Left ventricle myocardium inferior (tissue), 1 donor: ENCODE results near the gene MS4A18. TPM values are rescaled to one million over a fixed set of nuclear protein-coding genes. Genes with fewer than 3 reads are reported as not detected.

Experiments used
- DNase-seq: peaks from one replicate; pipeline ENCODE4 v3.0.0-alpha.2; 2020
- H3K27ac ChIP-seq: fragments of 200-600 bp; replicated peaks from 2 replicates; pipeline ENCODE4 v1.8.0; 2021
- H3K27me3 ChIP-seq: fragments of 200-600 bp; 2 replicates; pipeline ENCODE4 v1.8.0; 2021; ENCODE audit warnings: low read depth
- H3K36me3 ChIP-seq: fragments of 200-600 bp; 2 replicates; pipeline ENCODE4 v1.8.0; 2021
- H3K4me1 ChIP-seq: fragments of 200-600 bp; 2 replicates; pipeline ENCODE4 v1.8.0; 2021
- H3K4me3 ChIP-seq: fragments of 200-600 bp; 2 replicates; pipeline ENCODE4 v1.8.0; 2021; ENCODE audit warnings: mild to moderate bottlenecking, moderate library complexity
- H3K9me3 ChIP-seq: fragments of 200-600 bp; replicated peaks from 2 replicates; pipeline ENCODE4 v1.8.0; 2021
- intact Hi-C: fragments of 100-400 bp; cut with micrococcal nuclease; formaldehyde crosslinking; loops from one replicate; pipeline ENCODE4 v1.11.0; 2022
- total RNA-seq: library from RNA; stranded (reverse); fragmentation: NEBNext Ultra II Directional; extraction: Animal tissue kit (Norgen Biotek cat#: 25700); gene quantifications from one replicate; pipeline ENCODE4 v1.2.1, GENCODE V29; 2021
- TF ChIP-seq, protein P1 (sequence below): fragments of 200-600 bp; IDR thresholded peaks from 2 replicates; pipeline ENCODE4 v1.8.0; 2021; ENCODE audit warnings: antibody characterized with exemption, mild to moderate bottlenecking, borderline replicate concordance
- donor health status: DM: no; HTN: yes; CAD: no; lungs with severe emphysema.

The MS4A18 gene
- total RNA-seq, 1 donor from 2014 or later, result not detected

DNA sequence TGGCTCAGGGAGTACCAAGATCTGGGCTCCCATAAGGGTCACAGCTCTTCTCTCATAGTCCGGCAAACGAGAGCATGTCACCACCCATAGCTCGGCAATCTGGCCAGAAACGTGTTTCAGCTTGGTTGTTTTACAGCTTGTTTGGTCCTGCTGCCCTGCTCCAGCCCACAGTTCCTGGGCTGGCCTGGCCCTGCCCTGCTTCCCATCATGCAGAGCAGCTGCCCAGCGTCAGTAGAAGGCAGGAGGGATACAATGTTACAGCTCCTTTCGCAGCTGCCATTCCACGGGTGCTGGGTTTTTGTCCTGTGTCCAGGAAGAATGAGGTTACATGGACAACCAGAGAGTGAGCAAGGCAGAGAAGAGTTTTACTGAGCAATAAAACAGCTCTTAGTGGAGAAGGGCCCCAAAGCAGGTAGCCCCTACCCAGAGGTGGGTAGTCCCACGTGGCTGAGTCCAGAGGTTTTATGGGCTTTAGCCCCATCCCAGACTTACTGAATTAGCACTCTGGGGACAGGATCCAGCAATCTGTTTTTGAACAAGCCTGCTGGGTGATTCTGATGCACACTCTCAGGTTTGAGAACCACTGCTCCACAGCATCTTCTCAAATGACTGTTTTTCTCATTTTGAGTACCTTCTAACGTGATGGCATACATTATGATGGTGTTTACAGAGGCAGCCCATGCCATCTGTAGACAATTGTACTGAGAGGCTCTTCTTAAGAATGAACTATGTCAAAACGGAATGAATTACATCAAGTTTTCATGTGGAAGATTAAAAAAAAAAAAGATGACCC is 5.8 kb upstream of the MS4A18 start:
- H3K9me3 ChIP-seq, result peaks cover 20% of the 10 kb centered on the region
- TF ChIP-seq, protein P1, sequence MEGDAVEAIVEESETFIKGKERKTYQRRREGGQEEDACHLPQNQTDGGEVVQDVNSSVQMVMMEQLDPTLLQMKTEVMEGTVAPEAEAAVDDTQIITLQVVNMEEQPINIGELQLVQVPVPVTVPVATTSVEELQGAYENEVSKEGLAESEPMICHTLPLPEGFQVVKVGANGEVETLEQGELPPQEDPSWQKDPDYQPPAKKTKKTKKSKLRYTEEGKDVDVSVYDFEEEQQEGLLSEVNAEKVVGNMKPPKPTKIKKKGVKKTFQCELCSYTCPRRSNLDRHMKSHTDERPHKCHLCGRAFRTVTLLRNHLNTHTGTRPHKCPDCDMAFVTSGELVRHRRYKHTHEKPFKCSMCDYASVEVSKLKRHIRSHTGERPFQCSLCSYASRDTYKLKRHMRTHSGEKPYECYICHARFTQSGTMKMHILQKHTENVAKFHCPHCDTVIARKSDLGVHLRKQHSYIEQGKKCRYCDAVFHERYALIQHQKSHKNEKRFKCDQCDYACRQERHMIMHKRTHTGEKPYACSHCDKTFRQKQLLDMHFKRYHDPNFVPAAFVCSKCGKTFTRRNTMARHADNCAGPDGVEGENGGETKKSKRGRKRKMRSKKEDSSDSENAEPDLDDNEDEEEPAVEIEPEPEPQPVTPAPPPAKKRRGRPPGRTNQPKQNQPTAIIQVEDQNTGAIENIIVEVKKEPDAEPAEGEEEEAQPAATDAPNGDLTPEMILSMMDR, result no peak
- intact Hi-C loops, result no loop called here
- no peak overlapping the region for H3K27ac ChIP-seq
- no peak for DNase-seq
- no peak overlapping the region for H3K4me3 ChIP-seq
- peaks cover 50% of the 10 kb centered on the region for H3K27me3 ChIP-seq
- H3K4me1 ChIP-seq, result no peaks in the 10 kb centered on the region
- H3K36me3 ChIP-seq, result no peaks in the 10 kb centered on the region

DNA sequence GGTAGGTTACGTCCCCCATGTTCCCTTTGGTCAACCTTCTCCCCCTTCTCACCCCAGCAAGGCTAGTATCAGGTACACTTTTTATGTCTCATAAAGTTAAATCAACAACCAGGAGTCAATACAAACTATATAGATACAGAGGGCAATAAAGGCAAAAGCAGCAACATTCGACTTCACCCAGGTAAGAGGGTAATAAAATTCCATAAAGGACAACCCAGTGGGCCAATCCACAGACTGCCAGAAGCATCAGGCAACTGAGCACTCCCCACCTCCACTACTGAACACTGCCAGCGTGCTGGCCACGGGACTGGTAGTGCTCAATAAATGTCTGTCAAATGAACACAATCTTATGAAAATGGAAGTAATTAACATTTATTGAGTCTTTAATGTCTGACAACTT is 5.1 kb upstream of the MS4A18 start:
- Histone ChIP-seq H3K9me3 (peaks cover 20% of the 10 kb centered on the region), H3K27ac (no peak overlapping the region), H3K27me3 (peaks cover 48% of the 10 kb centered on the region), H3K4me3 (no peak overlapping the region), H3K4me1 (no peaks in the 10 kb centered on the region), H3K36me3 (no peaks in the 10 kb centered on the region)
- no peak for DNase-seq
- TF ChIP-seq, protein P1, result no peak
- intact Hi-C loops, result no loop called here

DNA sequence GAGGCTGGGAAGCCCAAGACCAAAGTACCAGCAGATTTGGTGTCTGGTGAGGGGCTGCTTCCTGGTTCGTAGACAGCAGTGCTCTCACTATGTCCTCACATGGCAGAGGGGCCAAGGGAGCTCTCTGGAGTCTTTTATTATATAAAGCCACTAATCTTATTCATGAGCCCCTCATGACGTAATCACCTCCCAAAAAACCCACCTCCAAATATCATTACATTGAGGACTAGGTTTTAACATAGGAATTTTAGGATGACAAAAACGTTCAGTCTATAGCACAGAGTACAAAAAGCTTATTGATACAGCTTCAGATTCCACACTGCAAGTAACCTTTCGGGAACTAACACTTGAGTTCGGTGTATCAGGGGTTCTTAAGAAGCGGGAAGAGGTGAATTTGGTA is 4.1 kb upstream of the MS4A18 start:
- H3K36me3 ChIP-seq, result no peaks in the 10 kb centered on the region
- H3K9me3 ChIP-seq, result peaks cover 20% of the 10 kb centered on the region
- TF ChIP-seq, protein P1, result no peak
- no peak overlapping the region for H3K4me3 ChIP-seq
- H3K27me3 ChIP-seq, result peaks cover 39% of the 10 kb centered on the region
- no peak for DNase-seq
- intact Hi-C loops, result no loop called here
- no peaks in the 10 kb centered on the region for H3K4me1 ChIP-seq
- H3K27ac ChIP-seq, result no peak overlapping the region

DNA sequence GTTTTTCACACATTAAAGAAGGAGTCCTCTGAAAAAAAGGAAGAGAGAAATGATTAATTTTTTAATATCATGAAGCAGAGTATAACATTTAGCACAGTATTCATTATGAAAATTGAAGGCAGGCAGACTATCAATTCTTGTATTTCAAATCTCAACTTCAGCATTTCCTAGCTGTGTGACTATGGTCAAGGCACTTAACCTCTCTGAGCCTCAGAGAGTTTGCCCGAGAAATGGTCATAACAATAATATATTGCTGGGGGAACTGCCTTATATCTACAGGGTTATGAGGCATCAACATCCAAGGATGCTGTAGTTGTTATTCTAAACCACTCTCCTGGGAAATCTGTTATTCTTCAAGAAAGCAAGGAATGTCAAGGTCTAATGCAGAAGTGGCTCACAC is 1.1 kb downstream of the MS4A18 start:
- Histone ChIP-seq H3K9me3 (no peaks in the 10 kb centered on the region), H3K4me3 (no peak overlapping the region), H3K27ac (no peak overlapping the region), H3K27me3 (peaks cover 29% of the 10 kb centered on the region), H3K4me1 (no peaks in the 10 kb centered on the region), H3K36me3 (no peaks in the 10 kb centered on the region)
- intact Hi-C loops, result no loop called here
- DNase-seq, result no peak
- TF ChIP-seq, protein P1, result no peak

DNA sequence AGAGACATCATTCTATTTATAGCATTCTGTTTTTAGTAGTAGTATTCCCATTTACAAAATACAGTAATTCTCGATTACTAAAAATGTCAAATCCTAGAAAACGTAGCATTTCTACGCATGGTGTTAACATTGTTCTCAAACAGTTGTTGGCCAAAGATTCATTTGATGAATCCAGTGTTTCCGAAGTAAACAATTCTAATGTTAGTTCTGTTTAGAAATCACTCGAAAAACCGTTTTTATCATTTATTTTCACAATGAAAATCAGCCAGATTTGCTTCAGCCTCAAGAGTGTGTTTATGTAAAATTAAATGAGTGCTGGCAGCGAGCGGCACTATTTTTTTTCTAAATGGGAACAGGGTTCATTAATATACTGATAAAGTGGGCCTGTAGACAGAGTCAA is 7.1 kb downstream of the MS4A18 start:
- no peaks in the 10 kb centered on the region for H3K4me1 ChIP-seq
- no peak for DNase-seq
- no peaks in the 10 kb centered on the region for H3K36me3 ChIP-seq
- no peak overlapping the region for H3K27ac ChIP-seq
- no peaks in the 10 kb centered on the region for H3K9me3 ChIP-seq
- peaks cover 40% of the 10 kb centered on the region for H3K27me3 ChIP-seq
- intact Hi-C loops, result no loop called here
- no peak overlapping the region for H3K4me3 ChIP-seq
- TF ChIP-seq, protein P1, result no peak
